GM23338 (cell line): ENCODE measurements around the gene RPS2.

ENCODE experiments used
- CREB1 ChIP-seq: fragments of 250-450 bp; sonication (Bioruptor Pico); IDR thresholded peaks from 2 replicates; pipeline ENCODE4 v1.5.0; 2020; ENCODE audit warnings: low read depth, mild to moderate bottlenecking, moderate library complexity
- EZH2 ChIP-seq: fragments of 200-600 bp; sonication (generic); IDR thresholded peaks from one replicate; pipeline ENCODE4 v1.8.0; 2017; ENCODE audit warnings: antibody characterized with exemption, mild to moderate bottlenecking, low read depth; ENCODE audit not compliant: unreplicated experiment
- EZH2phosphoT487 ChIP-seq: fragments of 200-600 bp; sonication (generic); IDR thresholded peaks from one replicate; pipeline ENCODE4 v1.8.1; 2018; ENCODE audit warnings: antibody characterized with exemption; ENCODE audit not compliant: unreplicated experiment
- JUNB ChIP-seq: IDR thresholded peaks from one replicate; pipeline ENCODE4 v1.6.1; 2016; ENCODE audit warnings: antibody characterized with exemption; ENCODE audit not compliant: unreplicated experiment
- POLR2AphosphoS5 ChIP-seq: IDR thresholded peaks from 2 replicates; pipeline ENCODE4 v1.6.1; 2016; ENCODE audit warnings: antibody characterized with exemption, low read depth
- ZNF331 ChIP-seq: fragments of 250-450 bp; sonication (Bioruptor Pico); IDR thresholded peaks from 2 replicates; pipeline ENCODE4 v1.5.0; 2020; ENCODE audit warnings: low read depth, mild to moderate bottlenecking, moderate library complexity
- TF ChIP-seq, protein P1 (sequence below), 2 experiments: fragments of 200-600 bp in 1 of 2; sonication (generic) in 1 of 2; conservative IDR thresholded peaks; 2 replicates each; pipeline versions ENCODE4 v1.5.1 to v1.6.1; 2016 to 2017; ENCODE audit warnings: antibody characterized with exemption in 2 of 2, low read depth in 2 of 2, mild to moderate bottlenecking in 2 of 2, moderate library complexity in 1 of 2
- TF ChIP-seq, protein P2 (sequence below): IDR thresholded peaks from one replicate; pipeline ENCODE4 v1.6.1; 2018; ENCODE audit warnings: antibody characterized with exemption; ENCODE audit not compliant: unreplicated experiment

DNA sequence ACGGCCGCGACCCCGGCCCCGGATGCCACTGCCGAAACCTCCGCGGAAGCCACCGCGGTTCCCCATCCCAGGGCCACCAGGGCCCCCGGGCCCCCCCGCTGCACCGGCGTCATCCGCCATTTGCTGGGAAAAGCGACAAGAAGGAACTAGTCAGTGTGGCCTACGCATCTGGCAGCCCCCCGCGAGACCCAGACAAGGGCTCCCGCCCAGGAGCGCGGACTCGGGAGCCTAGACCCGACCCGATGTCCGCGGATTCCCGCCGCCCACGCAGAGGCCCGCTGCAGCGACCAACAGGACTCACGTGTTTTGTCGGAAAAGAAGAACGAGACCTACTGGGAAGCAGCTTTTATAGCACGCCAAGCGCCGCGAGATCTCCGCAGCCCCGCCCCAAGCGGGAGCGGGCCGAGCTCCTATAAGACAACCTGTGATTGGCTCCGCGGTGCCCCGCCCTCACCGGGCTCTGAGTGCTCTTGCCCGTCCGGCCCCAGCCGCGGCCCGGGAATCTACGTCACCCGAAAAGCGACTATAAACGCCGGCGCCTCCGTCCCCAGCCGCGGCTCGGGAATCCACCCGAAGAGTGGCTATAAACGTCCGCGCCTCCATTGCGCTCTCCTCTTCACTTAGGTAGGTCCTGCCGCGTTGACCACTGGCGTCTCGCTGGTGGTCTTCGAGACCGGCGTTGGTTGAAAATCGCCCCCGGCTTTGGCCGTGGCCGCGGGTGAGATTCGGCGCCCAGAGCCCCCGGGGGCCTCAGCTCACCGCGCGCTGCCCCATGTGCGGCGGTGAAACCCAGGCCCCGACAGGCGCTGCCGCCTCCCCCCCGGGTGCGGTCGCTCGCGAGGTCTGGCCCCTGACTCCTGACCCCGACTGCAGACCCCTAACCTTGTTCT is at the start of gene RPS2:
- TF ChIP-seq, protein P1, sequence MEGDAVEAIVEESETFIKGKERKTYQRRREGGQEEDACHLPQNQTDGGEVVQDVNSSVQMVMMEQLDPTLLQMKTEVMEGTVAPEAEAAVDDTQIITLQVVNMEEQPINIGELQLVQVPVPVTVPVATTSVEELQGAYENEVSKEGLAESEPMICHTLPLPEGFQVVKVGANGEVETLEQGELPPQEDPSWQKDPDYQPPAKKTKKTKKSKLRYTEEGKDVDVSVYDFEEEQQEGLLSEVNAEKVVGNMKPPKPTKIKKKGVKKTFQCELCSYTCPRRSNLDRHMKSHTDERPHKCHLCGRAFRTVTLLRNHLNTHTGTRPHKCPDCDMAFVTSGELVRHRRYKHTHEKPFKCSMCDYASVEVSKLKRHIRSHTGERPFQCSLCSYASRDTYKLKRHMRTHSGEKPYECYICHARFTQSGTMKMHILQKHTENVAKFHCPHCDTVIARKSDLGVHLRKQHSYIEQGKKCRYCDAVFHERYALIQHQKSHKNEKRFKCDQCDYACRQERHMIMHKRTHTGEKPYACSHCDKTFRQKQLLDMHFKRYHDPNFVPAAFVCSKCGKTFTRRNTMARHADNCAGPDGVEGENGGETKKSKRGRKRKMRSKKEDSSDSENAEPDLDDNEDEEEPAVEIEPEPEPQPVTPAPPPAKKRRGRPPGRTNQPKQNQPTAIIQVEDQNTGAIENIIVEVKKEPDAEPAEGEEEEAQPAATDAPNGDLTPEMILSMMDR (conservative IDR thresholded peaks at IDR 0.05; ENCODE audit: low read depth in 2 of 2), result no peak
- TF ChIP-seq EZH2phosphoT487, result no peak
- peak; percentile 95 for TF ChIP-seq CREB1 (CRISPR knock-in tag)
- no peak for TF ChIP-seq ZNF331 (CRISPR knock-in tag)
- TF ChIP-seq, protein P2, sequence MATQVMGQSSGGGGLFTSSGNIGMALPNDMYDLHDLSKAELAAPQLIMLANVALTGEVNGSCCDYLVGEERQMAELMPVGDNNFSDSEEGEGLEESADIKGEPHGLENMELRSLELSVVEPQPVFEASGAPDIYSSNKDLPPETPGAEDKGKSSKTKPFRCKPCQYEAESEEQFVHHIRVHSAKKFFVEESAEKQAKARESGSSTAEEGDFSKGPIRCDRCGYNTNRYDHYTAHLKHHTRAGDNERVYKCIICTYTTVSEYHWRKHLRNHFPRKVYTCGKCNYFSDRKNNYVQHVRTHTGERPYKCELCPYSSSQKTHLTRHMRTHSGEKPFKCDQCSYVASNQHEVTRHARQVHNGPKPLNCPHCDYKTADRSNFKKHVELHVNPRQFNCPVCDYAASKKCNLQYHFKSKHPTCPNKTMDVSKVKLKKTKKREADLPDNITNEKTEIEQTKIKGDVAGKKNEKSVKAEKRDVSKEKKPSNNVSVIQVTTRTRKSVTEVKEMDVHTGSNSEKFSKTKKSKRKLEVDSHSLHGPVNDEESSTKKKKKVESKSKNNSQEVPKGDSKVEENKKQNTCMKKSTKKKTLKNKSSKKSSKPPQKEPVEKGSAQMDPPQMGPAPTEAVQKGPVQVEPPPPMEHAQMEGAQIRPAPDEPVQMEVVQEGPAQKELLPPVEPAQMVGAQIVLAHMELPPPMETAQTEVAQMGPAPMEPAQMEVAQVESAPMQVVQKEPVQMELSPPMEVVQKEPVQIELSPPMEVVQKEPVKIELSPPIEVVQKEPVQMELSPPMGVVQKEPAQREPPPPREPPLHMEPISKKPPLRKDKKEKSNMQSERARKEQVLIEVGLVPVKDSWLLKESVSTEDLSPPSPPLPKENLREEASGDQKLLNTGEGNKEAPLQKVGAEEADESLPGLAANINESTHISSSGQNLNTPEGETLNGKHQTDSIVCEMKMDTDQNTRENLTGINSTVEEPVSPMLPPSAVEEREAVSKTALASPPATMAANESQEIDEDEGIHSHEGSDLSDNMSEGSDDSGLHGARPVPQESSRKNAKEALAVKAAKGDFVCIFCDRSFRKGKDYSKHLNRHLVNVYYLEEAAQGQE, result peak; percentile 41
- no peak for TF ChIP-seq EZH2
- TF ChIP-seq JUNB, result no peak
- TF ChIP-seq POLR2AphosphoS5, result peak; percentile 99
